KMS-11 (cell line): Measurements from ENCODE around the gene ESYT2.

Experiments used
- H2AFZ ChIP-seq: fragments of 200-600 bp; sonication (generic); 2 replicates; pipeline ENCODE4 v1.6.1; 2016; ENCODE audit warnings: antibody characterized with exemption, mixed run types, low read depth
- H3K27ac ChIP-seq: fragments of 200-600 bp; sonication (generic); 2 replicates; pipeline ENCODE4 v1.6.1; 2016; ENCODE audit warnings: mild to moderate bottlenecking, mixed run types
- H3K27me3 ChIP-seq: fragments of 200-600 bp; sonication (generic); 2 replicates; pipeline ENCODE4 v1.6.1; 2017; ENCODE audit warnings: mild to moderate bottlenecking, low read depth, mixed run types, moderate library complexity; ENCODE audit not compliant: insufficient read depth
- H3K36me3 ChIP-seq: fragments of 200-600 bp; sonication (generic); 2 replicates; pipeline ENCODE4 v1.6.1; 2017; ENCODE audit warnings: mild to moderate bottlenecking, mixed run types; ENCODE audit not compliant: insufficient read depth
- H3K4me1 ChIP-seq: fragments of 200-600 bp; sonication (generic); 2 replicates; pipeline ENCODE4 v1.6.1; 2016; ENCODE audit warnings: mild to moderate bottlenecking, low read depth, mixed run types; ENCODE audit not compliant: poor library complexity, severe bottlenecking
- H3K4me2 ChIP-seq: fragments of 200-600 bp; sonication (generic); 2 replicates; pipeline ENCODE4 v1.7.0; 2016; ENCODE audit warnings: mild to moderate bottlenecking, mixed run types
- H3K4me3 ChIP-seq: fragments of 200-600 bp; sonication (generic); IDR thresholded peaks from 2 replicates; pipeline ENCODE4 v1.6.1; 2017; ENCODE audit warnings: low read depth, low read length, mixed read lengths; ENCODE audit not compliant: insufficient read depth
- H3K79me2 ChIP-seq: fragments of 200-600 bp; sonication (generic); 2 replicates; pipeline ENCODE4 v1.6.1; 2016; ENCODE audit warnings: low read depth, mixed run types; ENCODE audit not compliant: insufficient read depth
- H3K9ac ChIP-seq: fragments of 200-600 bp; sonication (generic); 2 replicates; pipeline ENCODE4 v1.6.1; 2016; ENCODE audit warnings: mild to moderate bottlenecking, mixed run types
- H4K20me1 ChIP-seq: fragments of 200-600 bp; sonication (generic); 2 replicates; pipeline ENCODE4 v1.6.1; 2016; ENCODE audit warnings: mild to moderate bottlenecking, mixed run types; ENCODE audit not compliant: insufficient read depth
- TF ChIP-seq, protein P1 (sequence below): fragments of 200-600 bp; sonication (generic); conservative IDR thresholded peaks from 2 replicates; pipeline ENCODE4 v1.6.1; 2017; ENCODE audit warnings: low read depth, mild to moderate bottlenecking, antibody characterized with exemption, low read length, moderate library complexity, mixed read lengths

ESYT2 gene

DNA sequence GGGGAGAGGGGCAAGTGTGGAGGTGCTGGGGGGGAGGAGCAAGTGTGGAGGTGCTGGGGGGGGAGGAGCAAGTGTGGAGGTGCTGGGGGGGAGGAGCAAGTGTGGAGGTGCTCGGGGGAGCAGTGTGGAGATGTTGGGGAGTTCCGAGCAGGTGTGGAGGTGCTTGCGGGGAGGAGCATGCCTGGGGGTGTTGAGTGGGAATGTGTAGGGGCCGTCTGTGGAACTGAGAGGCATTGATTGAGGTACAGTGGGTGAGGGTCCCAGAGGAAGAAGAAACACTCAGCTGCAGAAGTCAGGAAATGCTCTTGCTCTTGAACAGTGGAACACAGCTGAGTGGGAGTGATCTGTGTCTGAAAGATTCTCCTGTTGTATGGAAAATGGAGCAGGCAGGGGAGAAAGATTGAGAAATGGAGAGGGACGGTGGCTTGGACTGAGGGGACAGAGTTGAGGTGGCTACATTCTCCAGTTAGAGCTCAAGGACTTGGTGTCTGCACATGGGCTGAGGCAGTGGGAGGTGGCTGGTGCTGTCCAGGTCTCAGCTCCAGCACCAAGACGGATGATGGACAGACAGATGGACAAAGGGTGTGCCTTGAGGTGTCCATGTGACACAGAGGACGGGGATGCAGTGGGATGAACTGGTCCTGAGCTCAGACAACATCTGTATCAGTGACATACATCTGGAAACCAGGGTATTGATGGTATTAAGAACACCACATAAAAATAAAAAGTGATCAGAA is 99.5 kb downstream of the ESYT2 start:
- no peaks in the 10 kb centered on the region for H3K4me1 ChIP-seq
- no peak overlapping the region for H2AFZ ChIP-seq
- no peak overlapping the region for H3K4me2 ChIP-seq
- H3K27ac ChIP-seq = no peak overlapping the region
- H4K20me1 ChIP-seq = no peaks in the 10 kb centered on the region
- no peaks in the 10 kb centered on the region for H3K27me3 ChIP-seq
- TF ChIP-seq, protein P1, sequence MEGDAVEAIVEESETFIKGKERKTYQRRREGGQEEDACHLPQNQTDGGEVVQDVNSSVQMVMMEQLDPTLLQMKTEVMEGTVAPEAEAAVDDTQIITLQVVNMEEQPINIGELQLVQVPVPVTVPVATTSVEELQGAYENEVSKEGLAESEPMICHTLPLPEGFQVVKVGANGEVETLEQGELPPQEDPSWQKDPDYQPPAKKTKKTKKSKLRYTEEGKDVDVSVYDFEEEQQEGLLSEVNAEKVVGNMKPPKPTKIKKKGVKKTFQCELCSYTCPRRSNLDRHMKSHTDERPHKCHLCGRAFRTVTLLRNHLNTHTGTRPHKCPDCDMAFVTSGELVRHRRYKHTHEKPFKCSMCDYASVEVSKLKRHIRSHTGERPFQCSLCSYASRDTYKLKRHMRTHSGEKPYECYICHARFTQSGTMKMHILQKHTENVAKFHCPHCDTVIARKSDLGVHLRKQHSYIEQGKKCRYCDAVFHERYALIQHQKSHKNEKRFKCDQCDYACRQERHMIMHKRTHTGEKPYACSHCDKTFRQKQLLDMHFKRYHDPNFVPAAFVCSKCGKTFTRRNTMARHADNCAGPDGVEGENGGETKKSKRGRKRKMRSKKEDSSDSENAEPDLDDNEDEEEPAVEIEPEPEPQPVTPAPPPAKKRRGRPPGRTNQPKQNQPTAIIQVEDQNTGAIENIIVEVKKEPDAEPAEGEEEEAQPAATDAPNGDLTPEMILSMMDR = no peak
- H3K36me3 ChIP-seq = no peaks in the 10 kb centered on the region
- no peak overlapping the region for H3K9ac ChIP-seq
- H3K4me3 ChIP-seq = no peak overlapping the region
- no peaks in the 10 kb centered on the region for H3K79me2 ChIP-seq

DNA sequence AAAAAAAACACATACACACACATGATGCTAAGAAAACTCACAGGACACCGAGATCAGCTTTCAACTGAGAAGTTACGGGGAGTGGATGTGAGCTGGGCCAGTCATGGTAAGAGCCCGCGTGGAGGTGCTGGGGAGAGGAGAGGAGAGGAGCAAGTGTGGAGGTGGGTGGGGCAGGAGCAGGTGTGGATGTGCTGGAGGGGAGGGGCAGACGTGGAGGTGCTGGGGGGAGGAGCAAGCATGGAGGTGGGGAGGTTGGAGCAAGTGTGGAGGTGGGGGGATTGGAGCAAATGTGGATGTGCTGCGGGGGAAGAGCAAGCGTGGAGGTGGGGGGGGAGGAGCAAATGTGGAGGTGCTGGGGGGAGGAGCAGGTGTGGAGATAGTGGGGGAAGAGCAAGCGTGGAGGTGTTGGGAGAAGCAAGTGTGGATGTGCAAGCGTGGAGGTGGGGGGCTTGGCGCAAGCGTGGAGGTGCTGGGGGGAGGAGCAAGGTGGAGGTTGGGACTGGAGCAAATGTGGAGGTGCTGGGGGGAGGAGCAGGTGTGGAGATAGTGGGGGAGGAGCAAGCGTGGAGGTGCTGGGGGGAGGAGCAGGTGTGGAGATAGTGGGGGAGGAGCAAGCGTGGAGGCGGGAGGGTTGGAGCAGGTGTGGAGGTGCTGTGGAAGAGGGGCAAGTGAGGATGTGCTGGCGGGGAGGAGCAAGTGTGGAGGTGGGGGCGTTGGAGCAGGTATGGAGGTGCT is 100.2 kb downstream of the ESYT2 start:
- Histone ChIP-seq H3K4me1 (no peaks in the 10 kb centered on the region), H3K79me2 (no peaks in the 10 kb centered on the region), H2AFZ (no peak overlapping the region), H4K20me1 (no peaks in the 10 kb centered on the region), H3K36me3 (no peaks in the 10 kb centered on the region), H3K4me2 (no peak overlapping the region), H3K4me3 (no peak overlapping the region), H3K27me3 (no peaks in the 10 kb centered on the region), H3K27ac (no peak overlapping the region), H3K9ac (no peak overlapping the region)
- TF ChIP-seq, protein P1 = no peak

DNA sequence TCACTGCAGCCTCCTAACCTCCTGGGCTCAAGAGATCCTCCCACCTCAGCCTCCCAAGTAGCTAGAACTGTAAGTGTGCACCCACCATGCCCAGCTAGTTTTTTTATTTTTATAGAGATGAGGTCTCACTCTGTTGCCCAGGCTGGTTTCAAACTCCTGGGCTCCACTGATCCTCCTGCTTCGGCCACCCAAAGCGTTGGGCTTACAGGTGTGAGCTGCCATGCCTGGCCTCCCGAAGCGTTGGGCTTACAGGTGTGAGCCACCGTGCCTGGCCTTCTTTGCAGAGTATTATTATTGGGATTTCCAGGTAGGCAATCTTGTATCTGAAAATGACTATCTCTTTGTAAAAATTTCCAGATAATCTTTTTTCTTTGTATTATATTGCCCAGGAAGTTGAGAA is 101.6 kb downstream of the ESYT2 start:
- H3K4me2 ChIP-seq = no peak overlapping the region
- H3K4me1 ChIP-seq = no peaks in the 10 kb centered on the region
- H4K20me1 ChIP-seq = no peaks in the 10 kb centered on the region
- H3K79me2 ChIP-seq = no peaks in the 10 kb centered on the region
- TF ChIP-seq, protein P1 = no peak
- no peak overlapping the region for H3K9ac ChIP-seq
- no peaks in the 10 kb centered on the region for H3K27me3 ChIP-seq
- no peak overlapping the region for H2AFZ ChIP-seq
- H3K27ac ChIP-seq = no peak overlapping the region
- no peaks in the 10 kb centered on the region for H3K36me3 ChIP-seq
- H3K4me3 ChIP-seq = no peak overlapping the region

DNA sequence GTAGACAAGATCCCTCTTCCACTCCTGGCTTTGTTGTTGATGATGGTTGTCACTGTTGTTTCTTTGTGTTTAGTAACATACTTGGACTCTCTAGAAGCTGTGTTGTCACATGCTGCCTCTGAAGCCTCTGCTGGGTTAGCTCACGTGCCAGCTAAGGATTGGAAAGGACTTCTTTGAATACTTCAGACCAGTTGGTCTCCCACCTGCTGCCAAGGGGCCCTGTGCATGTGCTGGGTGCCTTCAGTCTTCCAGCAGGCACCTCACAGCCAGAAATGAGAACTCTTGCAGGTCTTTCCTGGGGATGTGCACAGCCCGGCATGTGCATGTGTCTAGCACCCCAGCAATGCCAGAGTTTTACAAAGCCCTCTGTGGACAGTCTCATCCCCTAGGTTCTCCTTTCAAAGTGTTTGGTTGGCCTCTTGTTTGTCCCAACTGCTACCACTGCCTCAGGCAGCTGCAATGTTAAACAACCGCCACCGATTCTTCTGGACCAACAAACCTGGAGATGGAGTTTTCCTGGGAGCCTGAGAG is 103.0 kb downstream of the ESYT2 start:
- Histone ChIP-seq H3K79me2 (no peaks in the 10 kb centered on the region), H2AFZ (no peak overlapping the region), H3K27ac (no peak overlapping the region), H3K4me3 (no peak overlapping the region), H3K36me3 (no peaks in the 10 kb centered on the region), H4K20me1 (no peaks in the 10 kb centered on the region), H3K4me1 (no peaks in the 10 kb centered on the region), H3K9ac (no peak overlapping the region), H3K4me2 (no peak overlapping the region), H3K27me3 (no peaks in the 10 kb centered on the region)
- TF ChIP-seq, protein P1 = no peak
